Suprapubic skin (tissue), 4 donors: Measurements from ENCODE around the gene PLA2G6.

ENCODE experiments used
- EP300 ChIP-seq: sonication (generic); formaldehyde crosslinking; IDR thresholded peaks from one replicate; pipeline ENCODE4 v1.6.1; 2017; ENCODE audit warnings: antibody characterized with exemption
- POLR2A ChIP-seq, 2 donors: fragments of 450-650 bp; IDR thresholded peaks; one replicate each; pipeline ENCODE4 v1.6.1; 2017; ENCODE audit warnings: antibody characterized with exemption in 2 of 2, mild to moderate bottlenecking in 2 of 2, moderate library complexity in 2 of 2
- POLR2AphosphoS5 ChIP-seq, 3 donors: sonication (generic); formaldehyde crosslinking; IDR thresholded peaks; one replicate each; pipeline ENCODE4 v1.6.1; 2017; ENCODE audit warnings: antibody characterized with exemption in 3 of 3
- TF ChIP-seq, protein P1 (sequence below), 2 donors: fragments of 200-600 bp in 1 of 2; fragments of 450-650 bp in 1 of 2; sonication (generic) in 1 of 2; IDR thresholded peaks; one replicate each; pipeline ENCODE4 v1.5.1; 2016 to 2019; ENCODE audit warnings: antibody characterized with exemption in 2 of 2, mild to moderate bottlenecking in 1 of 2, moderate library complexity in 1 of 2

DNA sequence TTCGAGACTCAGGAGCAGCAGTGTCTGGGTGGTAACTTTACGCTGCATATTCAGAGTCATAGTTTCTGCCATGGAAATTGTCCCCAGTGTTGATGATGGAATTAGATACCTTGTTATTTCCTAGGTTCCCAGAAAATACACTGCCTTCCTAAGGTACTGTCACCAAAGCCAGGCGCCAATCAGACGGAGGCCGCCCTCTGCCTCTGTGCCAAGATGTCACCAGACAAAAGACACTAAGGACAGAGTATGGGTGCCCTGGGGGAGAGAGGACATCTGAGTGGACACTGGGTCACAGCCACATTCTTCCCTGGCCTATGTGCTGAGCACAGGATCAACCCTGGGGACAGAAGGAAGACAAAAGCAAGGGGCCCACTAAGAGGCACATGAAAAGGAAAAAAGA lies 11.2 kb downstream of the PLA2G6 start:
- TF ChIP-seq POLR2A (IDR thresholded peaks at IDR 0.05) (no peak), POLR2AphosphoS5 (IDR thresholded peaks at IDR 0.05) (no peak), EP300 (no peak)
- TF ChIP-seq, protein P1, sequence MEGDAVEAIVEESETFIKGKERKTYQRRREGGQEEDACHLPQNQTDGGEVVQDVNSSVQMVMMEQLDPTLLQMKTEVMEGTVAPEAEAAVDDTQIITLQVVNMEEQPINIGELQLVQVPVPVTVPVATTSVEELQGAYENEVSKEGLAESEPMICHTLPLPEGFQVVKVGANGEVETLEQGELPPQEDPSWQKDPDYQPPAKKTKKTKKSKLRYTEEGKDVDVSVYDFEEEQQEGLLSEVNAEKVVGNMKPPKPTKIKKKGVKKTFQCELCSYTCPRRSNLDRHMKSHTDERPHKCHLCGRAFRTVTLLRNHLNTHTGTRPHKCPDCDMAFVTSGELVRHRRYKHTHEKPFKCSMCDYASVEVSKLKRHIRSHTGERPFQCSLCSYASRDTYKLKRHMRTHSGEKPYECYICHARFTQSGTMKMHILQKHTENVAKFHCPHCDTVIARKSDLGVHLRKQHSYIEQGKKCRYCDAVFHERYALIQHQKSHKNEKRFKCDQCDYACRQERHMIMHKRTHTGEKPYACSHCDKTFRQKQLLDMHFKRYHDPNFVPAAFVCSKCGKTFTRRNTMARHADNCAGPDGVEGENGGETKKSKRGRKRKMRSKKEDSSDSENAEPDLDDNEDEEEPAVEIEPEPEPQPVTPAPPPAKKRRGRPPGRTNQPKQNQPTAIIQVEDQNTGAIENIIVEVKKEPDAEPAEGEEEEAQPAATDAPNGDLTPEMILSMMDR (IDR thresholded peaks at IDR 0.05), result no peak
